Liver (tissue), 9 donors: Measurements from ENCODE around the gene HAPLN2. TPM values are rescaled to one million over a fixed set of nuclear protein-coding genes. Genes with fewer than 3 reads are reported as not detected.

ENCODE experiments used
- DNase-seq: peaks from one replicate; pipeline ENCODE4 v3.0.0-alpha.2; 2017; ENCODE audit warnings: low spot score
- H3K27ac ChIP-seq, 2 donors: one replicate each; pipeline ENCODE4 v1.7.0; 2013; ENCODE audit warnings: inconsistent platforms in 2 of 2, low read length in 2 of 2, control low read depth in 1 of 2, low read depth in 1 of 2, mild to moderate bottlenecking in 1 of 2
- H3K27me3 ChIP-seq, 4 donors: one replicate each; pipeline versions ENCODE4 v1.6.1 to v1.7.0; 2013; ENCODE audit warnings: low read length in 3 of 4, inconsistent platforms in 1 of 4, mild to moderate bottlenecking in 1 of 4, moderate library complexity in 1 of 4; ENCODE audit not compliant: control insufficient read depth in 4 of 4, insufficient read depth in 4 of 4
- H3K36me3 ChIP-seq, 4 donors: one replicate each; pipeline versions ENCODE4 v1.6.1 to v1.7.0; 2013; ENCODE audit warnings: low read length in 3 of 4, mild to moderate bottlenecking in 3 of 4, low read depth in 1 of 4, moderate library complexity in 1 of 4; ENCODE audit not compliant: control insufficient read depth in 4 of 4, insufficient read depth in 3 of 4
- H3K4me1 ChIP-seq, 4 donors: one replicate each; pipeline versions ENCODE4 v1.6.1 to v1.7.0; 2013; ENCODE audit warnings: low read length in 3 of 4, mild to moderate bottlenecking in 3 of 4, moderate library complexity in 1 of 4; ENCODE audit not compliant: control insufficient read depth in 4 of 4, insufficient read depth in 4 of 4
- H3K4me3 ChIP-seq, 3 donors: one replicate each; pipeline versions ENCODE4 v1.6.1 to v1.7.0; 2013; ENCODE audit warnings: low read length in 3 of 3, control low read depth in 1 of 3, low read depth in 1 of 3, mild to moderate bottlenecking in 1 of 3
- H3K9ac ChIP-seq, 2 donors: one replicate each; pipeline ENCODE4 v1.7.0; 2013; ENCODE audit warnings: low read length in 2 of 2, mild to moderate bottlenecking in 2 of 2, moderate library complexity in 2 of 2, control low read depth in 1 of 2, low read depth in 1 of 2
- H3K9me3 ChIP-seq, 4 donors: one replicate each; pipeline versions ENCODE4 v1.6.1 to v1.7.0; 2013; ENCODE audit warnings: low read length in 3 of 4; ENCODE audit not compliant: control insufficient read depth in 4 of 4
- EGR1 ChIP-seq, 2 donors: IDR thresholded peaks; 2 replicates each; pipeline ENCODE4 v1.6.1; 2016 to 2018; ENCODE audit warnings: antibody characterized with exemption in 2 of 2, low read depth in 2 of 2
- GABPA ChIP-seq, 2 donors: IDR thresholded peaks in 1 of 2; conservative IDR thresholded peaks in 1 of 2; 2 replicates each; pipeline ENCODE4 v1.6.1; 2016; ENCODE audit warnings: antibody characterized with exemption in 2 of 2, mild to moderate bottlenecking in 1 of 2, moderate library complexity in 1 of 2
- HNF4A ChIP-seq, 2 donors: conservative IDR thresholded peaks; 2 replicates each; pipeline ENCODE4 v1.6.1; 2016; ENCODE audit warnings: antibody characterized with exemption in 2 of 2, mild to moderate bottlenecking in 2 of 2
- HNF4G ChIP-seq: IDR thresholded peaks from 2 replicates; pipeline ENCODE4 v1.6.1; 2016; ENCODE audit warnings: antibody characterized with exemption
- JUND ChIP-seq, 2 donors: IDR thresholded peaks; 2 replicates each; pipeline ENCODE4 v1.6.1; 2016; ENCODE audit warnings: antibody characterized with exemption in 2 of 2
- RAD21 ChIP-seq, 2 donors: IDR thresholded peaks; 2 replicates each; pipeline ENCODE4 v1.6.1; 2016; ENCODE audit warnings: antibody characterized with exemption in 2 of 2, mild to moderate bottlenecking in 2 of 2
- RXRA ChIP-seq, 2 donors: IDR thresholded peaks; 2 replicates each; pipeline ENCODE4 v1.6.1; 2017 to 2018; ENCODE audit warnings: antibody characterized with exemption in 2 of 2, mild to moderate bottlenecking in 1 of 2
- TAF1 ChIP-seq: conservative IDR thresholded peaks from 2 replicates; pipeline ENCODE4 v1.6.1; 2016; ENCODE audit warnings: antibody characterized with exemption, mild to moderate bottlenecking
- YY1 ChIP-seq: IDR thresholded peaks from 2 replicates; pipeline ENCODE4 v1.6.1; 2016; ENCODE audit warnings: antibody characterized with exemption, mild to moderate bottlenecking
- WGBS: extraction: QIAGEN DNeasy Blood & Tissue Kit; methylation state at CpG from one replicate; pipeline ENCODE4 v1.1.7; 2013; 5-methylcytosine and 5-hydroxymethylcytosine counted together
- polyA plus RNA-seq, 2 donors: library from polyadenylated mRNA; stranded (reverse) in 1 of 2; unstranded in 1 of 2; fragments of 200-250 nt in 1 of 2; fragments of >200 nt in 1 of 2; fragmentation: Nextera tagmentation in 1 of 2; extraction: Ambion mirVana in 1 of 2; gene quantifications; one replicate each; pipeline versions ENCODE4 v1.2.1 to v1.2.3, GENCODE V29; 2013 to 2015
- total RNA-seq, 2 donors: library from RNA; depleted of rRNA; stranded (reverse); fragments of >200 nt; gene quantifications; one replicate each; pipeline ENCODE4 v1.2.3, GENCODE V29; 2014
- TF ChIP-seq, protein P1 (sequence below): IDR thresholded peaks from 2 replicates; pipeline ENCODE4 v1.6.1; 2016; ENCODE audit warnings: antibody characterized with exemption, mild to moderate bottlenecking
- TF ChIP-seq, protein P2 (sequence below): IDR thresholded peaks from 2 replicates; pipeline ENCODE4 v1.6.1; 2016; ENCODE audit warnings: antibody characterized with exemption
- TF ChIP-seq, protein P3 (sequence below): IDR thresholded peaks from 2 replicates; pipeline ENCODE4 v1.6.1; 2016; ENCODE audit warnings: antibody characterized with exemption
- TF ChIP-seq, protein P4 (sequence below): IDR thresholded peaks from 2 replicates; pipeline ENCODE4 v1.6.1; 2016; ENCODE audit warnings: antibody characterized with exemption
- donor health status: healthy.
- donor health status: healthy.
- donor health status: healthy.
- donor health status: healthy.
- donor health status: healthy.

Gene HAPLN2
- total and polyA plus RNA-seq, 4 donors: 0.03 to 0.08 TPM; not detected in 2

DNA sequence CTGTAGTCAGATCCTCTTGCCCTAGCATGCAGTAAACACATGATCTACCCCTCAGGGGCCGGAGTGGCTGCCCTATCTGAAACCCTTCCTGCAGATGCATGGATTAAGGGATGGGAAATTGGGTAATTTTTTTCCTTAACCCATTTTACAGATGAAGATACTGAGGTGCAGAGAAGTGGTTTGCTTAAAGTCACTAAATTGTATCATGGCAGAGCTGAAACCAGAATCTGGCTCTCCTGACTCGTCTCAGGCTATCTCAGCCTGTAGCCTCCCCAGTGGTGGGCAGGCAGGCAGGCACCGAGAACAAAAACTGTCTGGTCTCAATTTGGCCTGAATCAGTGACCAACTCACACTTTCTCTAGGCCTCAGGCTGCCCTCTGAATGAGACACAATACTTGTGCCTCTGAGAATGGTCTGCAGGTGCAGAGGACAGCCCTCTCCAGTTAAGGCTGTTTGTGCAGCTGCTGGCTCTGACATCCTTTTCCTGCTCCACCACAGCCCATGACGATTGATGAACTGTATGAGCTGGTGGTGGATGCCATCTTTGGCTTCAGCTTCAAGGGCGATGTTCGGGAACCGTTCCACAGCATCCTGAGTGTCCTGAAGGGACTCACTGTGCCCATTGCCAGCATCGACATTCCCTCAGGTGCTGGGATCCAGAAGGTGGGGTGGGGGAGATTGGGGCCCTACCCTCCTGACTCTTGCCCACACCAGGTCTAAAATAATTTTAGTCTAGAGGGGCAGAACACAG lies 26.1 kb upstream of the HAPLN2 start:
- Histone ChIP-seq H3K9ac (no peak overlapping the region), H3K36me3 (peaks cover 7 to 33% (median 15%) of the 10 kb centered on the region in 4 donors), H3K27ac (no peak overlapping the region), H3K4me3 (no peak overlapping the region), H3K9me3 (no peaks in the 10 kb centered on the region), H3K4me1 (peaks cover 3 to 15% (median 9%) of the 10 kb centered on the region in 4 donors), H3K27me3 (no peaks in the 10 kb centered on the region)
- 87% methylated on average over 8 of the region's 8 CpGs for WGBS
- no peak for DNase-seq
- TF ChIP-seq RXRA (IDR thresholded peaks at IDR 0.05): no peak
- TF ChIP-seq, protein P1, sequence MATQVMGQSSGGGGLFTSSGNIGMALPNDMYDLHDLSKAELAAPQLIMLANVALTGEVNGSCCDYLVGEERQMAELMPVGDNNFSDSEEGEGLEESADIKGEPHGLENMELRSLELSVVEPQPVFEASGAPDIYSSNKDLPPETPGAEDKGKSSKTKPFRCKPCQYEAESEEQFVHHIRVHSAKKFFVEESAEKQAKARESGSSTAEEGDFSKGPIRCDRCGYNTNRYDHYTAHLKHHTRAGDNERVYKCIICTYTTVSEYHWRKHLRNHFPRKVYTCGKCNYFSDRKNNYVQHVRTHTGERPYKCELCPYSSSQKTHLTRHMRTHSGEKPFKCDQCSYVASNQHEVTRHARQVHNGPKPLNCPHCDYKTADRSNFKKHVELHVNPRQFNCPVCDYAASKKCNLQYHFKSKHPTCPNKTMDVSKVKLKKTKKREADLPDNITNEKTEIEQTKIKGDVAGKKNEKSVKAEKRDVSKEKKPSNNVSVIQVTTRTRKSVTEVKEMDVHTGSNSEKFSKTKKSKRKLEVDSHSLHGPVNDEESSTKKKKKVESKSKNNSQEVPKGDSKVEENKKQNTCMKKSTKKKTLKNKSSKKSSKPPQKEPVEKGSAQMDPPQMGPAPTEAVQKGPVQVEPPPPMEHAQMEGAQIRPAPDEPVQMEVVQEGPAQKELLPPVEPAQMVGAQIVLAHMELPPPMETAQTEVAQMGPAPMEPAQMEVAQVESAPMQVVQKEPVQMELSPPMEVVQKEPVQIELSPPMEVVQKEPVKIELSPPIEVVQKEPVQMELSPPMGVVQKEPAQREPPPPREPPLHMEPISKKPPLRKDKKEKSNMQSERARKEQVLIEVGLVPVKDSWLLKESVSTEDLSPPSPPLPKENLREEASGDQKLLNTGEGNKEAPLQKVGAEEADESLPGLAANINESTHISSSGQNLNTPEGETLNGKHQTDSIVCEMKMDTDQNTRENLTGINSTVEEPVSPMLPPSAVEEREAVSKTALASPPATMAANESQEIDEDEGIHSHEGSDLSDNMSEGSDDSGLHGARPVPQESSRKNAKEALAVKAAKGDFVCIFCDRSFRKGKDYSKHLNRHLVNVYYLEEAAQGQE: no peak

DNA sequence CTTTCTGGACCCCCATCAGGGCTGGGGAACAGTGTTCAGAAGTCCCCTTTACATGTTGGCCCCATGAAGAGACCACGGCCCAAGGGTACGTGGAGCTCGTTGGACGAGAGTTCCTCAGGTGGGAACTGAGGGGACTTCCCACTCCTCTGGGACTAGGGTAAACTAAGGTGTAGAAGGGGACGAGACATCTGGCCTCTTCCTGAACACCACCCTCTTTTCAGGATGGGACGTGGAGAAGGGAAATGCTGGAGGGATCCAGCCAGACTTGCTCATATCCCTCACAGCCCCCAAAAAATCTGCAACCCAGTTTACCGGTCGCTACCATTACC lies 25.6 kb upstream of the HAPLN2 start:
- H3K4me1 ChIP-seq: peaks cover 3 to 15% (median 9%) of the 10 kb centered on the region in 4 donors
- no peak overlapping the region for H3K4me3 ChIP-seq
- H3K36me3 ChIP-seq: peaks cover 7 to 36% (median 17%) of the 10 kb centered on the region in 4 donors
- H3K9ac ChIP-seq: no peak overlapping the region
- H3K9me3 ChIP-seq: no peaks in the 10 kb centered on the region
- WGBS: 94% methylated on average over 8 of the region's 8 CpGs
- H3K27me3 ChIP-seq: no peaks in the 10 kb centered on the region
- H3K27ac ChIP-seq: no peak overlapping the region
- TF ChIP-seq RAD21 (IDR thresholded peaks at IDR 0.05): no peak
- no peak for TF ChIP-seq GABPA (IDR thresholded peaks at IDR 0.05 in 1 of 2, conservative IDR thresholded peaks at IDR 0.05 in 1 of 2)
- DNase-seq: no peak

DNA sequence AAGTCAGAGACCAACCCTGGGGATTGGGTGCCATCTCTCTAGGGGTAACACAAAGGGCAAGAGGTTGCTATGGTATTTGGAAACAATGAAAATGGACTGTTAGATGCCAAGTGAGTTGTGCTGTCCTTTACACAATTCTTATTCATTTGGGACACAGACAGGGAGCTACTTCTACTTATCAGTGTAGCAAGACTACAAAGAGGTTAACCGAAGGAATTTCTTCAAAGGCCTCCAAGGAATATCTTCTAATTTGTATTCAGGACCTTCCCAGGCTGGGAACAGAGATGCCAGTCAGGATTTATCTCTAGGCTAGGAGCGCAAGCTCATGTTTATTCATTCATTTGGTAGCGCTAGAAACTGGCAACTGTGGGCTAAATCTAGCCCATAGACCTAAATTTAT lies 25.0 kb upstream of the HAPLN2 start:
- H3K4me3 ChIP-seq: no peak overlapping the region
- 96% methylated on average over 3 of the region's 3 CpGs for WGBS
- H3K27ac ChIP-seq: no peak overlapping the region
- H3K36me3 ChIP-seq: peaks cover 7 to 38% (median 17%) of the 10 kb centered on the region in 4 donors
- no peak for DNase-seq
- H3K9me3 ChIP-seq: no peaks in the 10 kb centered on the region
- peaks cover 3 to 15% (median 9%) of the 10 kb centered on the region in 4 donors for H3K4me1 ChIP-seq
- TF ChIP-seq, protein P2, sequence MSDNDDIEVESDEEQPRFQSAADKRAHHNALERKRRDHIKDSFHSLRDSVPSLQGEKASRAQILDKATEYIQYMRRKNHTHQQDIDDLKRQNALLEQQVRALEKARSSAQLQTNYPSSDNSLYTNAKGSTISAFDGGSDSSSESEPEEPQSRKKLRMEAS: no peak
- no peak for TF ChIP-seq HNF4A (conservative IDR thresholded peaks at IDR 0.05)
- TF ChIP-seq GABPA (IDR thresholded peaks at IDR 0.05 in 1 of 2, conservative IDR thresholded peaks at IDR 0.05 in 1 of 2): no peak
- H3K9ac ChIP-seq: no peak overlapping the region
- H3K27me3 ChIP-seq: no peaks in the 10 kb centered on the region

DNA sequence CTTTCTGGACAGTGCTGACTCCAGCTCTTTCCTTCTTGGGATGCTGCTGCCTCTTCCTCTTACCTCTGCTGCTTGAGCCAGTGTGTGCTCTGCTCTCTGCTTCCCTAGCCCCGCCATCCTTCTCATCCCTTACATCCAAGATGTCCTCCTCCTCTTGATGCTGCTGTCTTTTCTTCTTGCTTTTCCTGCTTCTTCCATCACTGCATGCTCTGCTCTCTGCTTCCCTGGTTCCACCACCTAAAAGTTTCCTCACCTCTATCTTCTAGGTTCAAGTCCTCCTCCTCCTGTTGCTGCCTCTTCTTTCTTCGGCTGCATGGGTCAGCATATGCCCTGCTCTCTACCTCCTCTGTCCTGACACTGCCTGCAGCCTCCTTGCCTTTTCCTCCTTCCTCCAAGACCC lies 24.2 kb upstream of the HAPLN2 start:
- WGBS: 94% methylated on average over 2 of the region's 2 CpGs
- Histone ChIP-seq H3K36me3 (peaks cover 7 to 38% (median 17%) of the 10 kb centered on the region in 4 donors), H3K4me3 (no peak overlapping the region), H3K27me3 (no peaks in the 10 kb centered on the region), H3K9ac (no peak overlapping the region), H3K27ac (no peak overlapping the region), H3K4me1 (peaks cover 3 to 19% (median 9%) of the 10 kb centered on the region in 4 donors), H3K9me3 (no peaks in the 10 kb centered on the region)
- DNase-seq: no peak
- TF ChIP-seq, protein P3, sequence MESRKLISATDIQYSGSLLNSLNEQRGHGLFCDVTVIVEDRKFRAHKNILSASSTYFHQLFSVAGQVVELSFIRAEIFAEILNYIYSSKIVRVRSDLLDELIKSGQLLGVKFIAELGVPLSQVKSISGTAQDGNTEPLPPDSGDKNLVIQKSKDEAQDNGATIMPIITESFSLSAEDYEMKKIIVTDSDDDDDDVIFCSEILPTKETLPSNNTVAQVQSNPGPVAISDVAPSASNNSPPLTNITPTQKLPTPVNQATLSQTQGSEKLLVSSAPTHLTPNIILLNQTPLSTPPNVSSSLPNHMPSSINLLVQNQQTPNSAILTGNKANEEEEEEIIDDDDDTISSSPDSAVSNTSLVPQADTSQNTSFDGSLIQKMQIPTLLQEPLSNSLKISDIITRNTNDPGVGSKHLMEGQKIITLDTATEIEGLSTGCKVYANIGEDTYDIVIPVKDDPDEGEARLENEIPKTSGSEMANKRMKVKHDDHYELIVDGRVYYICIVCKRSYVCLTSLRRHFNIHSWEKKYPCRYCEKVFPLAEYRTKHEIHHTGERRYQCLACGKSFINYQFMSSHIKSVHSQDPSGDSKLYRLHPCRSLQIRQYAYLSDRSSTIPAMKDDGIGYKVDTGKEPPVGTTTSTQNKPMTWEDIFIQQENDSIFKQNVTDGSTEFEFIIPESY: no peak
- TF ChIP-seq TAF1 (no peak), HNF4G (no peak), RAD21 (IDR thresholded peaks at IDR 0.05) (no peak), JUND (IDR thresholded peaks at IDR 0.05) (no peak), HNF4A (conservative IDR thresholded peaks at IDR 0.05) (no peak), YY1 (no peak), EGR1 (IDR thresholded peaks at IDR 0.05; ENCODE audit: low read depth in 2 of 2) (no peak), GABPA (IDR thresholded peaks at IDR 0.05 in 1 of 2, conservative IDR thresholded peaks at IDR 0.05 in 1 of 2) (no peak)
- TF ChIP-seq, protein P2: no peak
- TF ChIP-seq, protein P4, sequence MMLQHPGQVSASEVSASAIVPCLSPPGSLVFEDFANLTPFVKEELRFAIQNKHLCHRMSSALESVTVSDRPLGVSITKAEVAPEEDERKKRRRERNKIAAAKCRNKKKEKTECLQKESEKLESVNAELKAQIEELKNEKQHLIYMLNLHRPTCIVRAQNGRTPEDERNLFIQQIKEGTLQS: no peak
